ENCODE data around the gene NT5DC3. TPM values are rescaled to one million over a fixed set of nuclear protein-coding genes. Genes with fewer than 3 reads are reported as not detected.

The NT5DC3 gene
- total RNA-seq, 2 experiments from 2014 or later: 4.7 to 7.5 TPM

- Histone ChIP-seq H3K4me1 (ENCODE audit: insufficient read depth, low read length, poor library complexity, severe bottlenecking) (no peaks in the 10 kb centered on the region), H3K9me3 (ENCODE audit: low read length) (no peaks in the 10 kb centered on the region), H3K36me3 (ENCODE audit: insufficient read depth, low read length) (no peaks in the 10 kb centered on the region), H2AFZ (ENCODE audit: low read length) (no peak overlapping the region), H3K4me2 (ENCODE audit: low read length) (no peak overlapping the region), H3K79me2 (ENCODE audit: insufficient read depth, low read depth, low read length) (no peaks in the 10 kb centered on the region), H3K4me3 (ENCODE audit: low read depth, low read length, poor library complexity, severe bottlenecking) (no peak overlapping the region), H4K20me1 (ENCODE audit: insufficient read depth, low read length) (no peaks in the 10 kb centered on the region), H3K9me2 (ENCODE audit: insufficient read depth, low read length) (no peaks in the 10 kb centered on the region), H3K27ac (ENCODE audit: low read depth, low read length, poor library complexity, severe bottlenecking) (no peak overlapping the region)
- TF ChIP-seq EZH2phosphoT487 (IDR thresholded peaks at IDR 0.05; ENCODE audit: borderline replicate concordance, low read depth, low read length) (no peak), CTCF (conservative IDR thresholded peaks at IDR 0.05; ENCODE audit: low read length) (no peak)
- POLR2A ChIA-PET: no interaction called here
- intact Hi-C loops (cut with micrococcal nuclease; ENCODE audit: unreplicated experiment): no loop called here
- BruUV-seq (replicated peaks): no TSS peak
- CTCF ChIA-PET (ENCODE audit: unreplicated experiment): no interaction called here
- DNase-seq (ENCODE audit: low spot score): no peak
Measured at GRCh38 chr12:103762473-103762872, 78.6 kb downstream of the NT5DC3 start.

- Histone ChIP-seq H4K20me1 (ENCODE audit: insufficient read depth, low read length) (no peaks in the 10 kb centered on the region), H3K4me3 (ENCODE audit: low read depth, low read length, poor library complexity, severe bottlenecking) (no peak overlapping the region), H3K9me3 (ENCODE audit: low read length) (no peaks in the 10 kb centered on the region), H3K4me1 (ENCODE audit: insufficient read depth, low read length, poor library complexity, severe bottlenecking) (no peaks in the 10 kb centered on the region), H3K36me3 (ENCODE audit: insufficient read depth, low read length) (no peaks in the 10 kb centered on the region), H3K4me2 (ENCODE audit: low read length) (no peak overlapping the region), H2AFZ (ENCODE audit: low read length) (no peak overlapping the region), H3K9me2 (ENCODE audit: insufficient read depth, low read length) (no peaks in the 10 kb centered on the region), H3K79me2 (ENCODE audit: insufficient read depth, low read depth, low read length) (no peaks in the 10 kb centered on the region), H3K27ac (ENCODE audit: low read depth, low read length, poor library complexity, severe bottlenecking) (no peak overlapping the region)
- POLR2A ChIA-PET: no interaction called here
- no TSS peak for BruUV-seq (replicated peaks)
- TF ChIP-seq CTCF (conservative IDR thresholded peaks at IDR 0.05; ENCODE audit: low read length): no peak
- no peak for TF ChIP-seq EZH2phosphoT487 (IDR thresholded peaks at IDR 0.05; ENCODE audit: borderline replicate concordance, low read depth, low read length)
- CTCF ChIA-PET (ENCODE audit: unreplicated experiment): interaction anchor here (0.6 kb wide), 1 partner anchor 35 kb away, joined by 4 read pairs; no protein-coding TSS in a partner anchor
- intact Hi-C loops (cut with micrococcal nuclease; ENCODE audit: unreplicated experiment): no loop called here
- no peak for DNase-seq (ENCODE audit: low spot score)
Measured at GRCh38 chr12:103758310-103759089, 82.5 kb downstream of the NT5DC3 start.

- ChIA-PET CTCF (ENCODE audit: unreplicated experiment) (no interaction called here), POLR2A (no interaction called here)
- no peak overlapping the region for H2AFZ ChIP-seq (ENCODE audit: low read length)
- H3K9me3 ChIP-seq (ENCODE audit: low read length): no peaks in the 10 kb centered on the region
- no peak overlapping the region for H3K4me3 ChIP-seq (ENCODE audit: low read depth, low read length, poor library complexity, severe bottlenecking)
- H3K9me2 ChIP-seq (ENCODE audit: insufficient read depth, low read length): no peaks in the 10 kb centered on the region
- no TSS peak for BruUV-seq (replicated peaks)
- no peak for DNase-seq (ENCODE audit: low spot score)
- H3K27ac ChIP-seq (ENCODE audit: low read depth, low read length, poor library complexity, severe bottlenecking): no peak overlapping the region
- H4K20me1 ChIP-seq (ENCODE audit: insufficient read depth, low read length): no peaks in the 10 kb centered on the region
- intact Hi-C loops (cut with micrococcal nuclease; ENCODE audit: unreplicated experiment): no loop called here
- no peaks in the 10 kb centered on the region for H3K36me3 ChIP-seq (ENCODE audit: insufficient read depth, low read length)
- TF ChIP-seq CTCF (conservative IDR thresholded peaks at IDR 0.05; ENCODE audit: low read length): no peak
- TF ChIP-seq EZH2phosphoT487 (IDR thresholded peaks at IDR 0.05; ENCODE audit: borderline replicate concordance, low read depth, low read length): no peak
- H3K4me1 ChIP-seq (ENCODE audit: insufficient read depth, low read length, poor library complexity, severe bottlenecking): no peaks in the 10 kb centered on the region
- no peaks in the 10 kb centered on the region for H3K79me2 ChIP-seq (ENCODE audit: insufficient read depth, low read depth, low read length)
- H3K4me2 ChIP-seq (ENCODE audit: low read length): no peak overlapping the region
Measured at GRCh38 chr12:103757248-103757647, 83.8 kb downstream of the NT5DC3 start.

Data from OCI-LY7 (cell line).